Measurements from ENCODE around the gene MSH5. TPM values are rescaled to one million over a fixed set of nuclear protein-coding genes. Genes with fewer than 3 reads are reported as not detected.
A peak's percentile ranks its signal among the peaks of the same experiment; 100 is the strongest.

Gene MSH5
- 3.1 and 23.0 TPM in 2 replicates for total RNA-seq (ENCODE audit: low replicate concordance)

GRCh38 chr6:31739639-31740396 is at the start of gene MSH5:
Gene MSH5 (plus strand): TSS chr6:31740005. CDS start chr6:31740467, 462 bp downstream.
- no peak for TF ChIP-seq CTCF (IDR thresholded peaks at IDR 0.05; ENCODE audit: insufficient read depth, low read length)
- peak within 1 kb of the TSS; percentile 90 for H3K4me3 ChIP-seq (ENCODE audit: low read depth, low read length)
- DNase-seq (ENCODE audit: low read depth), result peak; percentile 98

GRCh38 chr6:31690231-31691077 is 49.4 kb upstream of the MSH5 start:
- DNase-seq (ENCODE audit: low read depth), result no peak
- no peak overlapping the region for H3K4me3 ChIP-seq (ENCODE audit: low read depth, low read length)
- TF ChIP-seq CTCF (IDR thresholded peaks at IDR 0.05; ENCODE audit: insufficient read depth, low read length), result no peak

- no peak for DNase-seq (ENCODE audit: low read depth)
- TF ChIP-seq CTCF (IDR thresholded peaks at IDR 0.05; ENCODE audit: insufficient read depth, low read length), result no peak
- H3K4me3 ChIP-seq (ENCODE audit: low read depth, low read length), result no peak overlapping the region
Observed at GRCh38 chr6:31691078-31691463, 48.7 kb upstream of the MSH5 start.

GRCh38 chr6:31691564-31692108 is 48.2 kb upstream of the MSH5 start:
- no peak for TF ChIP-seq CTCF (IDR thresholded peaks at IDR 0.05; ENCODE audit: insufficient read depth, low read length)
- no peak for DNase-seq (ENCODE audit: low read depth)
- H3K4me3 ChIP-seq (ENCODE audit: low read depth, low read length), result no peak overlapping the region

GRCh38 chr6:31692353-31692752 is 47.5 kb upstream of the MSH5 start:
- no peak for DNase-seq (ENCODE audit: low read depth)
- no peak overlapping the region for H3K4me3 ChIP-seq (ENCODE audit: low read depth, low read length)
- no peak for TF ChIP-seq CTCF (IDR thresholded peaks at IDR 0.05; ENCODE audit: insufficient read depth, low read length)

- DNase-seq (ENCODE audit: low read depth), result no peak
- H3K4me3 ChIP-seq (ENCODE audit: low read depth, low read length), result no peak overlapping the region
Observed at GRCh38 chr6:31692886-31693285, 46.9 kb upstream of the MSH5 start.

More at GRCh38 chr6:31692886-31693285, 46.9 kb upstream of the MSH5 start:
- TF ChIP-seq CTCF (IDR thresholded peaks at IDR 0.05; ENCODE audit: insufficient read depth, low read length), result no peak

Measured in fibroblast of the aortic adventitia (primary cell).